PC-9 (cell line): Measurements from ENCODE around the gene MTMR4.

Experiments
- CTCF ChIP-seq: fragments of 200-600 bp; sonication (generic); conservative IDR thresholded peaks from 2 replicates; pipeline ENCODE4 v1.6.1; 2017; ENCODE audit warnings: mixed run types, antibody characterized with exemption, mild to moderate bottlenecking, moderate library complexity
- EZH2 ChIP-seq: fragments of 200-600 bp; sonication (generic); IDR thresholded peaks from 2 replicates; pipeline ENCODE4 v1.8.0; 2017; ENCODE audit warnings: antibody characterized with exemption, low read depth

- TF ChIP-seq CTCF (no peak), EZH2 (no peak)
These were observed 42.4 kb upstream of the MTMR4 start for GRCh38 chr17:58556833-58557250.
